GM21737 (cell line): Measurements from ENCODE around the gene ADGRV1.
"Not testable (repeated sequence)": the region's sequence is repeated elsewhere in the genome, so short reads cannot be mapped to it uniquely, and the experiment has no call there.

ENCODE experiments used
- ATAC-seq: cut with Tn5 transposase; IDR thresholded peaks from one replicate; pipeline ENCODE4 v1.9.1; 2021; ENCODE audit warnings: mild to moderate bottlenecking, moderate library complexity; ENCODE audit not compliant: unreplicated experiment

Gene ADGRV1

GRCh38 chr5:90595766-90596165, 37.2 kb downstream of the ADGRV1 start:
- not testable (repeated sequence) for ATAC-seq

- no peak for ATAC-seq
These were observed 39.7 kb downstream of the ADGRV1 start for GRCh38 chr5:90598293-90598692.

GRCh38 chr5:90600307-90600706, 41.7 kb downstream of the ADGRV1 start:
- ATAC-seq = not testable (repeated sequence)

- no peak for ATAC-seq
These were observed 42.9 kb downstream of the ADGRV1 start for GRCh38 chr5:90601468-90601867.

GRCh38 chr5:90602681-90603080, 44.1 kb downstream of the ADGRV1 start:
- no peak for ATAC-seq

- ATAC-seq = no peak
These were observed 47.9 kb downstream of the ADGRV1 start for GRCh38 chr5:90606539-90606938.

- peak; percentile 94 for ATAC-seq
These were observed 54.3 kb downstream of the ADGRV1 start for GRCh38 chr5:90612919-90613318.

- no peak for ATAC-seq
These were observed 54.9 kb downstream of the ADGRV1 start for GRCh38 chr5:90613459-90613858.

- no peak for ATAC-seq
These were observed 55.4 kb downstream of the ADGRV1 start for GRCh38 chr5:90613918-90614504.

- no peak for ATAC-seq
These were observed 56.8 kb downstream of the ADGRV1 start for GRCh38 chr5:90615355-90615754.

GRCh38 chr5:90618071-90618470, 59.5 kb downstream of the ADGRV1 start:
- ATAC-seq = no peak

- not testable (repeated sequence) for ATAC-seq
These were observed 61.2 kb downstream of the ADGRV1 start for GRCh38 chr5:90619762-90620161.

- ATAC-seq = no peak
These were observed 63.3 kb downstream of the ADGRV1 start for GRCh38 chr5:90621848-90622247.

- no peak for ATAC-seq
These were observed 67.9 kb downstream of the ADGRV1 start for GRCh38 chr5:90626493-90626892.

GRCh38 chr5:90628492-90628891, 69.9 kb downstream of the ADGRV1 start:
- no peak for ATAC-seq

- ATAC-seq = no peak
These were observed 74.2 kb downstream of the ADGRV1 start for GRCh38 chr5:90632791-90633190.

- no peak for ATAC-seq
These were observed 78.4 kb downstream of the ADGRV1 start for GRCh38 chr5:90636948-90637347.

- ATAC-seq = no peak
These were observed 79.1 kb downstream of the ADGRV1 start for GRCh38 chr5:90637731-90638130.

GRCh38 chr5:90638878-90639277, 80.3 kb downstream of the ADGRV1 start:
- ATAC-seq = no peak

GRCh38 chr5:90640484-90641059, 82.0 kb downstream of the ADGRV1 start:
- ATAC-seq = no peak

- ATAC-seq = no peak
These were observed 82.9 kb downstream of the ADGRV1 start for GRCh38 chr5:90641528-90641927.

GRCh38 chr5:90642706-90643229, 84.2 kb downstream of the ADGRV1 start:
- no peak for ATAC-seq

- ATAC-seq = no peak
These were observed 85.5 kb downstream of the ADGRV1 start for GRCh38 chr5:90644132-90644531.
